VCaP (cell line): Measurements from ENCODE around the gene CABP4.

Experiments
- H3K27ac ChIP-seq: fragments of 450-650 bp; 2 replicates; pipeline ENCODE4 v1.5.1; 2017
- TF ChIP-seq, protein P1 (sequence below): fragments of 450-650 bp; conservative IDR thresholded peaks from 2 replicates; pipeline ENCODE4 v1.5.1; 2017; ENCODE audit warnings: mild to moderate bottlenecking, moderate library complexity

CABP4 gene

DNA sequence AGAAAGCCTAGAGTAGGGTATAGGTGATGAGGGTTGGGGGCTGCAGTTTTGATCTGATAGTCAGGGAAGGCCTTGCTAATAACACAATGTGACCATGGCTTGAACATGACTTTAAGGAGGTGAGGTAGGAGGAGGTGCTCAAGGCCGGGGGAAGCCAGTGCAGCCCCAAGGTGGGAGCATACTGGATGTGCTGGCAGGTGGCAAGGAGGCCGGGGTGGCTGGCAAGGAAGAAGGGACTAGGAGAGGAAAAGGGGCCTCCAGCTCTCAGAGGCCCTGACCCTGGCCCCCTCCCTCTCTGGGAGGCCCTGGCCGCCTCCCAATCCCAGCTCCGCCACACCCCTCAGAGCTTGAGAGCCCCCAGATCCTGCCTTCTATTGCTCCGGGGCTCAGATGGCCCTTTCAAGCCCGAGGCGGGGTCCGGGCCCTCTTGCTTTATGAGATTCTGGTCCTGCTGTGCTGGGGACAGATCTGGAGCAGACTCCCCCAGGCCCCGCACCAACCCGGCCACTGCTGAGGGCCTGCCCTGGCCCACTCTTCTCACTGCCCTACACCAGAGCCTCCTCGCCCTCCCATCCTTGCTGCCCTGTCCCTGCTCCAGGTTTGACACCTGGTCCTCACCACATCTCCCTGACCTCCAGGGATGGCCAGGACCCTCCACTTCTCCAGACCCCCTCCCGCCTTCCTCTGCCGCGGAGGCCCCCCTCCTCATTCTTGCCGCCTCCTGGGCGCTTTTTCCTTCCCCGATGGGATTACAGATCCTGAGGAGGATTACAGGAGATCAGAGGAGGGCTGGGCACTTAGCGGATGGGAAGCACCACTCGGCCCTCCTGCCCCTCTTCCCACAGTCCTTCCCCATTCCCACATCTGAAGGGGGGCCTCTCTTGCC, 48.2 kb downstream of the CABP4 start:
- TF ChIP-seq, protein P1, sequence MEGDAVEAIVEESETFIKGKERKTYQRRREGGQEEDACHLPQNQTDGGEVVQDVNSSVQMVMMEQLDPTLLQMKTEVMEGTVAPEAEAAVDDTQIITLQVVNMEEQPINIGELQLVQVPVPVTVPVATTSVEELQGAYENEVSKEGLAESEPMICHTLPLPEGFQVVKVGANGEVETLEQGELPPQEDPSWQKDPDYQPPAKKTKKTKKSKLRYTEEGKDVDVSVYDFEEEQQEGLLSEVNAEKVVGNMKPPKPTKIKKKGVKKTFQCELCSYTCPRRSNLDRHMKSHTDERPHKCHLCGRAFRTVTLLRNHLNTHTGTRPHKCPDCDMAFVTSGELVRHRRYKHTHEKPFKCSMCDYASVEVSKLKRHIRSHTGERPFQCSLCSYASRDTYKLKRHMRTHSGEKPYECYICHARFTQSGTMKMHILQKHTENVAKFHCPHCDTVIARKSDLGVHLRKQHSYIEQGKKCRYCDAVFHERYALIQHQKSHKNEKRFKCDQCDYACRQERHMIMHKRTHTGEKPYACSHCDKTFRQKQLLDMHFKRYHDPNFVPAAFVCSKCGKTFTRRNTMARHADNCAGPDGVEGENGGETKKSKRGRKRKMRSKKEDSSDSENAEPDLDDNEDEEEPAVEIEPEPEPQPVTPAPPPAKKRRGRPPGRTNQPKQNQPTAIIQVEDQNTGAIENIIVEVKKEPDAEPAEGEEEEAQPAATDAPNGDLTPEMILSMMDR: no peak
- H3K27ac ChIP-seq: peak overlapping the region; percentile 93; the same call in 1 of the 2 replicates

DNA sequence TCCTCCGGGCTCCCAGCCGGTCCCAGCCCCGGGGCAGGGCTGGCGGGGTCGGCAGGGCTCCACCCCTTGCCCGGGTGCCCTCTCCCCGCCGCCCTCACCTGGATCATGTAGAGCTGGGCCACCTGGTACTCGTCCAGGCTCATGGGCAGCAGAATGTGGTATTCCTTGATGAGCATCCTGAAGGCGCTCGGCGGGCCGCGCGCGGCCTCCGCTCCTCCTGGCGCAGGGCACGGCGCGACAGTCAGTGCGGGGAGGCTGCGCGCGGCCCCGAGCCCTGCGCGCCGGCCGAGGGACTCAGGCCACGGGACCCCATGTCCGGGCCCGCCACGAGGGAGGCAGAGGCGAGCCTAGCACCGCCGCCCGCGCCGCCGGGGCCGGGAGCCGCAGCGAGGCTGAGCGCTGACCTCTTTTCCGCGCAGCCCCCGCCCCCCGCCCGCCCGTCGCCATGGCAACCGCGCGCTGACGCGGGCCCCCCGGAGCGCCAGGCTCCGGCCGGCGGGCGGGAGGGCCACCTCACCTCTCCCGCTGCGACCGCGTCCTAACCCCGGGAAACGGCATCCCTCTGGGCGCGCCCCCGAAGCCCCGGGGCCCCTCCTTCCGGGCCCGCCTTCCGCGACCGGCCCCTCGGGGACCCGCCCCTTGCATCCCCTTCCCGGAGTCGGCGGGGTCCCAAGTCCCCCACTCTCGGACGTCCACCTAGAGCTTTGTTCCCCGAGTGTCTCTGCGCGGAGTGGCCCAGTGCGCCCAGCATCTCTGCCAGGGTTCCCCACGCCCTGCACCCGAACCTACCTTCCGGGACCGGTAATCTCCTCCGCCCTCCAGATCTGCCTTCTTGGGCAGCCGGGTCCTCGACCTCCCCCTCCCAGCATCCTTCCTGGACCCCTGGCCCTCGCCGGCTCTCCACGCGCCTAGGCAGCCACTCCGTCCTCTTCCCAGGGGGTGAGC, 49.1 kb downstream of the CABP4 start:
- TF ChIP-seq, protein P1: no peak
- peak overlapping the region; percentile 93 for H3K27ac ChIP-seq

DNA sequence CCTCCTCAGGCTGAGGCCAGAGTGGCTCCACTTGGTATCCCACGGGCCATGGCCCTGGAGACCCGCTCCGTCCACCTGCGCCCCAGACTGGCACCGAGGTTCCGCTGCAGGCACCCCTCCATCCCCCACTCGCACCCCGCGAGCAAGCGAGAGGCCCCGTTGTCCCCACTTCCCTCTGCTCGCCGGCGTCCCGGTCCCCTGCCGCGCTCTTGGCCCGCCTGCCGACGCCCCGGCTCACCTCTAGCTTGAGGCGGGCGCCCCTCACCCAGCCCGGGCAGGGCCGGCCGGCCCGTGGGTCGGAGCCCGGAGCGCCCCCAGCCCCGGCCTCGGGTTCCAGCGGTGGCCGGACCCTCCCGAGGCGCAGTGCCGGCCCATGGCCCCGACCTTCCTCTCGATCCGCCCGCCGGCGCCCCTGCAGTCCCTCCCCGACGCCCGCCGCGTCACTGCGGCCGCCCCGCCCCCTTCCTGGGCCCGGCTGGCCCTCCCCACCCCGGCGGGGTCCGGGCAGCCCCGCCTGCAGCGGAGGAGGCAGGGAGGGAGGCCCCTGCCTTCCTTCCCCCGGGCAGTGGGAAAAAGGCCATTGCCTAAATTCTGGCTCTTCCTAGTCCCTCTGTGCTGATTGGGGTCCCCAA, 49.9 kb downstream of the CABP4 start, which contains the start of gene PITPNM1:
PITPNM1 (minus strand) TSS at position 414 of the 632 bp plus-strand sequence. CDS start 1,183 bp downstream, outside the sequence.
- H3K27ac ChIP-seq: peak within 1 kb of the TSS; percentile 93
- TF ChIP-seq, protein P1: no peak

DNA sequence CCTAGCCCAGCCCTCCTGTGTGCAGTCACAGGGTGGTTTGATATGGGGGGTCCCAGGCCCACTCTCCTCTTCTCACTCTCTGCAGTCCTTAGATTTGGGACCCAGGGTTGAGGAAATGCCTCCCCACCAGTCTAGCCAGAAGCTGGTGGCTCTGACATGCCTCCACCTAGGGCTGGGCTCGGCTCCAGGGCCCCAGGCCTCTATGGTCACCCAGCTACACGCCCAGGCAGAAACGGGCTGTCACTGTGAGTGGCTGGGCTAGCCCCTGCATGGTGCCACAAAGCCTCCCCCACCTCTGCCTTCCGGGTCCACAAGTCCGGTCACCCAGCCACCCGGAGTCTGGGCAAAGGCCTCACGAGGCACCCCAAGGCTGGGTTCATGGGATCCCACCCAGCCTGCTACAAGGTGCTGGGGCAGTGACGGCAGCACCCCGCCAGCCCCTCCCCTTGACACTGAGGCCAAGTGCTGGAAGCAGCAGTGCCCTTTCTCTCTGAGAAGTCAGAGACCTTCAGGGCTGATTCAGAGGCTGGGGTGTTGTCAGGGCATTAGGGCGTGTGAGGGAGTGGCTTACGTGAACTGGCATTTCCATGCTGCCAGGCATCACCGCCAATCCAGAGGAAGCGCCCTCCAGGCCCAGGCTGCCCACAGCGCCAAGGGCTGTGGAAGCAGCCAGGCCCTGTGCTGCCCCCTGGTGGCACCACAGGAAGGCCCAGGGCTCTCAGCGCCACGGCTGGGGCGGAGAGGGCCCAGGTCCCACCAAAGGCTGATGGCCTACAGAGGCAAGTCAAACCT, 50.6 kb downstream of the CABP4 start:
- TF ChIP-seq, protein P1: peak; percentile 100
- peak overlapping the region; percentile 93 for H3K27ac ChIP-seq

DNA sequence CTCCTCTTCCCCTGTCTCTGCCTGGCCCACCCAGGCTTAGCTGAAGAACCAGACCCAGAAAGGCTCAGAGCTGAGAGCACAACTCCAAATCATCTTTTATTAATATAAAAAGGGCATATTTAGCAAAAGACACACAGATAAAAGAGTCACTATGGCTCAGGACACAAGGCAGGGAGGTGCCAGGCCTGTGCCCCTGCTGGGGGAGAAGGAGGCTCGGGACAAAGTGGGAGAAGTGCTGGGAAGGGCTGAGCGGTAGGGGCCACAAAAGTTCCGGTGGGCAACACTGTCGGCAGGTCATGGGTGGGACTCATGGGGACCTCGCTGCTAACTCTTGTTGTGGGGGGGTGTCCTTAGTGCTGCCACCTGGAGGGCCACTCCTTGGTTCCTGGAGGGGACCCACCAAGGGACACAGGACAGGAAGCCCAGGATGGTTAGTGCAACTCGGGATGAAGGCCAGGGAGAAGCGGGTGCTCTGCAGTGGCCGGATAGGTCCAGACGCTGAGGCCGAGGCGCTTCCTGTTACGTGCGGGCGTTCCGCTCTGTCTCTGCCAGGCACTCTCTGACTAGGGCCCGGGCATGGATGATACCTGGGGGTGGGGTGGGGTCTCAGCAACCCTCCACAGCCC, 51.4 kb downstream of the CABP4 start:
- TF ChIP-seq, protein P1: no peak; the same call in 1 of the 2 replicates
- H3K27ac ChIP-seq: peak overlapping the region; percentile 93

DNA sequence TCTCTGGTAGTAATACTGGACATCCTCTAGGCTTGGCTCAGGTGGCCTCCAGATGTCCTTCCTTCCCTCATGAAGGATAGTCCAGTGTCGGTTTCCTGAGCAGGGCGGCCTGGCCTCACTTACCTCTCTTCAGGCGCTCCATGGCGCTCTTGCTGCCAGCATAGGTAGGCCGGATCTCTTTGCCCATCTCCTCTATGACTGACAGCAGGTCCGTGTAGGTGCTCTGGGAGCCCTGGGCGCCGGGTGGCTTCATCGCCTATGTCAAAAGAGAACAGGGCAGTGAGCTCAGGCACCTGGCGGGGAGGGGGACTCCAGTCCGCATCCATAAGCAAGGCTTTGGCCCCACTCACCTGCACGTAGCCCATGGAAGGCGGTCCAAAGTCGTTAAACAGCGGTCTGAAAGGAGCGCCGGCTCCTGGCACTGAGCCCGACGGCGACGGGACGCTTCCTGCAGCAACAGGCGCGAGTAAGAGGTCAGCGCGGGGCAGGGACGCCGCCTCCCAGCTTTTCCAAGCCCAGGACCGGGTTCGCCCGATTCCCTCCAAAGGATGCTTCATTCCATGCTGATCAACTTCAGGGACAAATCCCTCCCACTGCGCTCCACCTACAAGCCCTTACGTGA, 52.2 kb downstream of the CABP4 start:
- H3K27ac ChIP-seq: peak overlapping the region; percentile 93

More for the DNA sequence above, 52.2 kb downstream of the CABP4 start:
- TF ChIP-seq, protein P1: no peak
